Osteoblast (primary cell): ENCODE data around the gene AFF3. TPM values are rescaled to one million over a fixed set of nuclear protein-coding genes. Genes with fewer than 3 reads are reported as not detected.
"Not testable (repeated sequence)": the region's sequence is repeated elsewhere in the genome, so short reads cannot be mapped to it uniquely, and the experiment has no call there.

ENCODE experiments used
- DNase-seq: peaks from one replicate; pipeline ENCODE4 v3.0.0; 2011; ENCODE audit warnings: low spot score, mixed read lengths; ENCODE audit not compliant: insufficient read length; ENCODE audit errors: missing footprints
- H2AFZ ChIP-seq: 2 replicates; pipeline ENCODE4 v1.6.0; 2011; ENCODE audit warnings: mild to moderate bottlenecking, low read length
- H3K27ac ChIP-seq: 2 replicates; pipeline ENCODE4 v1.5.1; 2011; ENCODE audit warnings: mild to moderate bottlenecking, low read depth, low read length, moderate library complexity
- H3K27me3 ChIP-seq: 2 replicates; pipeline ENCODE4 v1.6.0; 2012; ENCODE audit warnings: mild to moderate bottlenecking, control low read depth, inconsistent platforms, low read length, moderate library complexity; ENCODE audit not compliant: insufficient read depth
- H3K36me3 ChIP-seq: 2 replicates; pipeline ENCODE4 v1.5.1; 2011; ENCODE audit warnings: mild to moderate bottlenecking, low read length, control low read depth, moderate library complexity; ENCODE audit not compliant: insufficient read depth
- H3K4me1 ChIP-seq: 2 replicates; pipeline ENCODE4 v1.5.1; 2011; ENCODE audit warnings: mild to moderate bottlenecking, low read length, control low read depth, moderate library complexity; ENCODE audit not compliant: insufficient read depth
- H3K4me2 ChIP-seq: 2 replicates; pipeline ENCODE4 v1.6.0; 2011; ENCODE audit warnings: mild to moderate bottlenecking, low read length; ENCODE audit not compliant: insufficient read depth
- H3K4me3 ChIP-seq: fragments of 200-600 bp; sonication (generic); 3 replicates; pipeline ENCODE4 v1.5.1; 2012; ENCODE audit warnings: mild to moderate bottlenecking, low read length, inconsistent platforms; ENCODE audit not compliant: insufficient read depth
- H3K79me2 ChIP-seq: 2 replicates; pipeline ENCODE4 v1.6.0; 2012; ENCODE audit warnings: mild to moderate bottlenecking, low read length, control low read depth, inconsistent platforms; ENCODE audit not compliant: insufficient read depth
- H3K9me3 ChIP-seq: 2 replicates; pipeline ENCODE4 v1.5.1; 2011; ENCODE audit warnings: low read depth, low read length, control low read depth
- H4K20me1 ChIP-seq: 2 replicates; pipeline ENCODE4 v1.6.0; 2012; ENCODE audit warnings: mild to moderate bottlenecking, low read length, control low read depth; ENCODE audit not compliant: insufficient read depth
- total RNA-seq: library from RNA; depleted of rRNA; stranded (reverse); fragments of >200 nt; gene quantifications from 2 replicates; pipeline ENCODE4 v1.2.3, GENCODE V29; 2012
- TF ChIP-seq, protein P1 (sequence below): IDR thresholded peaks from 2 replicates; pipeline ENCODE4 v1.5.1; 2011; ENCODE audit warnings: mild to moderate bottlenecking, low read depth, low read length, moderate library complexity; ENCODE audit errors: extremely low read depth

The AFF3 gene
- total RNA-seq, 1 donor, result 4.3 TPM

- Histone ChIP-seq H3K27ac (no peak overlapping the region), H3K79me2 (no peaks in the 10 kb centered on the region), H3K4me3 (no peak overlapping the region), H2AFZ (no peak overlapping the region), H3K4me2 (no peak overlapping the region), H3K27me3 (no peaks in the 10 kb centered on the region), H3K9me3 (no peaks in the 10 kb centered on the region), H3K4me1 (peaks cover 8% of the 10 kb centered on the region), H4K20me1 (no peaks in the 10 kb centered on the region), H3K36me3 (no peaks in the 10 kb centered on the region)
- no peak for DNase-seq
- TF ChIP-seq, protein P1, sequence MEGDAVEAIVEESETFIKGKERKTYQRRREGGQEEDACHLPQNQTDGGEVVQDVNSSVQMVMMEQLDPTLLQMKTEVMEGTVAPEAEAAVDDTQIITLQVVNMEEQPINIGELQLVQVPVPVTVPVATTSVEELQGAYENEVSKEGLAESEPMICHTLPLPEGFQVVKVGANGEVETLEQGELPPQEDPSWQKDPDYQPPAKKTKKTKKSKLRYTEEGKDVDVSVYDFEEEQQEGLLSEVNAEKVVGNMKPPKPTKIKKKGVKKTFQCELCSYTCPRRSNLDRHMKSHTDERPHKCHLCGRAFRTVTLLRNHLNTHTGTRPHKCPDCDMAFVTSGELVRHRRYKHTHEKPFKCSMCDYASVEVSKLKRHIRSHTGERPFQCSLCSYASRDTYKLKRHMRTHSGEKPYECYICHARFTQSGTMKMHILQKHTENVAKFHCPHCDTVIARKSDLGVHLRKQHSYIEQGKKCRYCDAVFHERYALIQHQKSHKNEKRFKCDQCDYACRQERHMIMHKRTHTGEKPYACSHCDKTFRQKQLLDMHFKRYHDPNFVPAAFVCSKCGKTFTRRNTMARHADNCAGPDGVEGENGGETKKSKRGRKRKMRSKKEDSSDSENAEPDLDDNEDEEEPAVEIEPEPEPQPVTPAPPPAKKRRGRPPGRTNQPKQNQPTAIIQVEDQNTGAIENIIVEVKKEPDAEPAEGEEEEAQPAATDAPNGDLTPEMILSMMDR, result no peak
Observed at GRCh38 chr2:99777656-99778290, 364.6 kb downstream of the AFF3 start.

- H4K20me1 ChIP-seq, result no peaks in the 10 kb centered on the region
- H3K36me3 ChIP-seq, result no peaks in the 10 kb centered on the region
- no peak overlapping the region for H3K4me3 ChIP-seq
- TF ChIP-seq, protein P1, result no peak
- H3K4me2 ChIP-seq, result no peak overlapping the region
- peaks cover 8% of the 10 kb centered on the region for H3K4me1 ChIP-seq
- H3K27ac ChIP-seq, result no peak overlapping the region
- DNase-seq, result no peak
- no peaks in the 10 kb centered on the region for H3K27me3 ChIP-seq
- no peaks in the 10 kb centered on the region for H3K79me2 ChIP-seq
- H2AFZ ChIP-seq, result no peak overlapping the region
- no peaks in the 10 kb centered on the region for H3K9me3 ChIP-seq
Observed at GRCh38 chr2:99776906-99777646, 365.3 kb downstream of the AFF3 start.

DNA sequence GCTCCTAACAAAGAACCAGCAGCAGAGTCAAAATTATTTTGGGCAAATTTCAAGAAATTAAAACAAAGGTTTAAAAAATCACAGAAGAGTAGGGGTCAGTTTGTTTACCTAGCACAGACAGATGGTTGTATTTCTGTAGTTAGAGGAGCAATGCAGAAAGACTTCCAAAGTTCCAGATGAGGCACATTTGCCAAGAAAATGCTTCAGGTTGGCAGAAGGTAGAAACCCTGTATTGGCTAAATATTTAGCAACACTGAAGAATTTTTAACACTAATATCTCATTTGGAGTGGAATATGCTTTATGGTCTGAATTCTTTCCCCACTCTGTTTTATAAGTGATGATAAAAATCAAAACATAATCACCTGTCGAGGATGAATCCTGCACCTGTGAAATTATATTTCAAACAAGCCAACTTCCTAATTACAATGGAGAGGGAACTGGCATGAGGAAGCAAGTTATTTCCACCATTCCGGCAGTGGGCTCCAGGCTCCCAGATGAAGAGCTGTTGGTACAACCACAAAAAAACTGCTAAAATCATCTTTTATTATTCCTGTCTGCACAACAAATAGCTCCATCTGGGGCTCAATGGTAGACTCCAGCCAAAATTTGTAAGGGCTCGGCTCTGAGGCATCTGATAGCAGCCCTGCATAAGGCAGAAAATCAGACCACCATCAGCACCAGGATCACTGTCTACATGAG lies 366.0 kb downstream of the AFF3 start:
- no peak overlapping the region for H2AFZ ChIP-seq
- no peak for DNase-seq
- no peaks in the 10 kb centered on the region for H3K79me2 ChIP-seq
- peak overlapping the region; percentile 15 for H3K4me3 ChIP-seq
- peak overlapping the region; percentile 50 for H3K27ac ChIP-seq
- TF ChIP-seq, protein P1, result no peak
- no peaks in the 10 kb centered on the region for H3K9me3 ChIP-seq
- peaks cover 8% of the 10 kb centered on the region for H3K4me1 ChIP-seq
- no peaks in the 10 kb centered on the region for H3K27me3 ChIP-seq
- no peaks in the 10 kb centered on the region for H3K36me3 ChIP-seq
- H4K20me1 ChIP-seq, result no peaks in the 10 kb centered on the region
- H3K4me2 ChIP-seq, result peak overlapping the region; percentile 62

DNA sequence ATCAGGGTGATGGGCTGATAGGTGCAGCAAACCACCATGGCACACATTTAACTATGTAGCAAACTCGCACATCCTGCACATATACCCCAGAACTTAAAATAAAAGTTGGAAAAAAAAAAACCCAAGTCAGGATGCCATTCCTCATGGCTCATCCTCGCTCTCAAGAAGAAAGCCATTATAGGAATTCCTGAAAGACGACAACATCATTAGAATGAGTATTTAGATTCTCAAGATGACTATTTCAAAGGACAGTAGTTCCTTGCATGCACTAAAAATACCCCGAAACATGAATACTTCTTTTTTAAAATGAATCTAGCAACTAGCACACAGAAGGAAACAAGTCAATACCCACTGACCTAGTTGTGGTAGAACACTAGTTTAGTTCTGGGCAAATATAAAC lies 366.8 kb downstream of the AFF3 start:
- H3K36me3 ChIP-seq, result no peaks in the 10 kb centered on the region
- H3K4me3 ChIP-seq, result no peak overlapping the region
- H3K27ac ChIP-seq, result peak overlapping the region; percentile 50

DNA sequence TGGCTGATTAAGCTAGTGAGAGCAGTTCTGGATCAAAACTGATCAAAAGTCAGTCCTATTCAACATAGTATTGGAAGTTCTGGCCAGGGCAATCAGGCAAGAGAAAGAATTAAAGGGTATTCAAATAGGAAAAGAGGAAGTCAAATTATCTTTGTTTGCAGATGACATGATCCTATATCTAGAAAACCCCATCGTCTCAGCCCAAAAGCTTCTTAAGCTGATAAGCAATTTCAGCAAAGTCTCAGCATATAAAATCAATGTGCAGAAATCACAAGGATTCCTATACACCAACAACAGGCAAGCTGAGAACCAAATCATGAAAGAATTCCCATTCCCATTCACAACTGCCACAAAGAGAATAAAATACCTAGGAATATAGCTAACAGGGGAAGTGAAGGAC lies 368.7 kb downstream of the AFF3 start:
- H3K4me3 ChIP-seq, H3K9me3 ChIP-seq, H3K4me2 ChIP-seq, H3K79me2 ChIP-seq, H3K4me1 ChIP-seq, H3K27me3 ChIP-seq, DNase-seq, H3K27ac ChIP-seq, H4K20me1 ChIP-seq, H3K36me3 ChIP-seq, H2AFZ ChIP-seq: not testable (repeated sequence)

More for the DNA sequence above, 366.8 kb downstream of the AFF3 start:
- Histone ChIP-seq H3K79me2 (no peaks in the 10 kb centered on the region), H3K4me2 (peak overlapping the region; percentile 62), H3K27me3 (no peaks in the 10 kb centered on the region), H3K4me1 (peaks cover 8% of the 10 kb centered on the region), H3K9me3 (no peaks in the 10 kb centered on the region), H2AFZ (no peak overlapping the region), H4K20me1 (no peaks in the 10 kb centered on the region)
- DNase-seq, result peak; percentile 82
- TF ChIP-seq, protein P1, result no peak
